HFF-Myc (cell line): Measurements from ENCODE around the gene PRRX1.

Source experiments
- DNase-seq: peaks from one replicate; pipeline ENCODE4 v3.0.0-alpha.2; 2011; ENCODE audit warnings: low read depth; ENCODE audit errors: extremely low read depth
- H3K4me3 ChIP-seq: replicated peaks from 2 replicates; pipeline ENCODE4 v1.5.1; 2011; ENCODE audit warnings: low read depth, mild to moderate bottlenecking, control low read depth, low read length
- CTCF ChIP-seq: IDR thresholded peaks from 2 replicates; pipeline ENCODE4 v1.5.1; 2012; ENCODE audit warnings: mild to moderate bottlenecking, low read depth, low read length, control low read depth; ENCODE audit errors: missing control alignments

Gene PRRX1

DNA sequence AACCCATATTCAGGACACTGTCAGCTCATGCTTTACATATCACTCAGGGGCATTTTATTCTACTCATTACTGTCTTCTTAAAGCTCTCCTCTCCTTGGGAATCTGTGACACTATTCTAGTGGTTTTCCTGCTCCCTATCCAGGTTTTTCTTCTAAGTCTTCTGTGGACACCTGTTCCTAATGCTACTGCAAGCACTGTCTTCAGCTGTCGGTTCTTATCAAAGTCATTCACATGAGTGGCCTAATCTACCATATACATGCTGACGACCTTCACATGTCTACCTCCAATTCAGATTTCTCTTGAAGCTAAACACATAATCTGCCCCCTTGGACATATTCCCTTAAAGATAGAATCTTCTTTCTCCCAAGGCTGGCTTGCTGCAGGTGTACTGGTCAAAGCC is 39.8 kb upstream of the PRRX1 start:
- TF ChIP-seq CTCF = no peak
- DNase-seq = no peak
- no peak overlapping the region for H3K4me3 ChIP-seq

DNA sequence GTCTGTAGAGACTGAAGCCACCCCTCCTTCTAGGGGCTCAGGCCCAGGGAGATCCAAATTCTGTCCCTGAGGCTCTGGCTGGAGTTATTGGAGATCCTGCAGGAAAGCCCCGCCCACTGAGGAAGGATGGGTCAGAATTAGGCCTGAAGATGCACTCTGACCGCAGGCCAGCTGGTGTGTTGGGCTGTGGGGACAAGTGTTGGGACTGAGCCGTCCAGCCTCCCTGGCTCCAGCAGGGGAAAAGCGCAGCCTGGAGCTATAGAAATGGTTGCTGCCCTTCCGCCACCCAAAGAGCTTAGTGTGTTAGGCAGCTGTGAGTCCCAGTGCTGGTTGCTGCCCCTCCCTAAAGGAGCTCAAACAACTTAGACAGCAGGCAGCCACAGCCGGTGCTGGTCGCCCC is 33.0 kb upstream of the PRRX1 start:
- no peak overlapping the region for H3K4me3 ChIP-seq
- no peak for TF ChIP-seq CTCF
- no peak for DNase-seq

GRCh38 chr1:170634293-170634692 is 29.6 kb upstream of the PRRX1 start:
- TF ChIP-seq CTCF = no peak
- DNase-seq = peak; percentile 36
- no peak overlapping the region for H3K4me3 ChIP-seq

GRCh38 chr1:170634824-170635410 is 29.0 kb upstream of the PRRX1 start:
- no peak for TF ChIP-seq CTCF
- H3K4me3 ChIP-seq = no peak overlapping the region
- peak; percentile 12 for DNase-seq

DNA sequence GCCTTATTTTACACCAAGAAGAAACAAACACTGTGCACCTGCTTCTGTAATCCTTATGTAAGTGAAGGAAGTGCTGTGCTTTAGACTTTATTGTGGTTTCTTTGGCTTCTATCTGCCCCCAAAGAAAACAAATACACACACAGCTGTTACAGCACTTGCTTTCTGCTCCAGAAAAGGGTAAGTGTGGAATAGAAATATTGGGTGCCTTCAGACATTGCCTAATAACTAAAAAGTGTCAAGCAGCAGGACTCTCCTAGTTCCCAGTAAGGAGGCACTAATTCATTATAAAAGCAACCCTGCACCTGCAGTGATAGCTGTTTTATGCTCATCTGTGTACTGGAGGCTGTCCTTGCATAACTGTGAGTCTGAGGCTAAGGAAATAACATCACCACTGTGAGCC is 23.4 kb upstream of the PRRX1 start:
- no peak for TF ChIP-seq CTCF
- DNase-seq = no peak
- H3K4me3 ChIP-seq = no peak overlapping the region

DNA sequence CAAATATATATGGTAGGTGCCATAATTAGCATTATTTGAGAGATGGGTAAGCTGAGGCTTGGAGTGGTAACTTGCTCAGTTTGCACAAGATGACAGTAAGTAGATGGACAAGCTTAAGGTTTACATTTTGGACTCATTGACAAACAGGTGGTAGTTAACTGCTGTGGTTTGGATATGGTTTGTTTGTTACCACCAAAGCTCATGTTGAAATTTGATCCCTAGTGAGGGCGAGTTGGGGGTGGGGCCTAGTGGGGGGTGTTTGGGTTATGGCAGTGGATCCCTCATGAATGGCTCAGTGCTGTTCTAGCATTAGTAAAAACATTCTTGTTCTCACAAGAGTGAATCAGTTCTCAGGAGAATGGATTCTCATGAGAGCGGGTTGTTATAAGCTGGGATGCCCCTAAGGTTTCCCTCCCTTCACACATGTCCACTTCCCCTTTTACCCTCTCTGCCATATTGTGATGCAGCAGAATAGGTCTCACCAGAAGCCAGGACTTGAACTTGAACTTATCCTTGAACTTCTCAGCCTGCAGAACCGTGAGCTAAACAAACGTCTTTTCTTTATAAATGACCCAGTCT is 6.6 kb upstream of the PRRX1 start:
- no peak overlapping the region for H3K4me3 ChIP-seq
- DNase-seq = no peak
- no peak for TF ChIP-seq CTCF
